Tibial nerve (tissue), 4 donors: ENCODE measurements around the gene GCNT3.

ENCODE experiments used
- CTCF ChIP-seq, 5 experiments: fragments of 200-600 bp in 3 of 5; fragments of 450-650 bp in 2 of 5; sonication (generic) in 3 of 5; IDR thresholded peaks; one replicate each; pipeline ENCODE4 v1.5.1; 2016 to 2019; ENCODE audit warnings: antibody characterized with exemption in 5 of 5, mild to moderate bottlenecking in 3 of 5, moderate library complexity in 2 of 5
- EP300 ChIP-seq, 2 donors: sonication (generic); formaldehyde crosslinking; IDR thresholded peaks; one replicate each; pipeline ENCODE4 v1.6.1; 2017; ENCODE audit warnings: antibody characterized with exemption in 2 of 2, mild to moderate bottlenecking in 1 of 2
- POLR2A ChIP-seq, 2 donors: fragments of 450-650 bp; IDR thresholded peaks; one replicate each; pipeline ENCODE4 v1.6.1; 2017; ENCODE audit warnings: antibody characterized with exemption in 2 of 2, mild to moderate bottlenecking in 2 of 2, moderate library complexity in 2 of 2

GRCh38 chr15:59562448-59563186 lies 49.0 kb upstream of the GCNT3 start:
- TF ChIP-seq CTCF (IDR thresholded peaks at IDR 0.05) = no peak
- no peak for TF ChIP-seq POLR2A (IDR thresholded peaks at IDR 0.05)
- TF ChIP-seq EP300 (IDR thresholded peaks at IDR 0.05) = no peak
